H9 (cell line): ENCODE data around the gene FOXF1. TPM values are rescaled to one million over a fixed set of nuclear protein-coding genes. Genes with fewer than 3 reads are reported as not detected.
A peak's percentile ranks its signal among the peaks of the same experiment; 100 is the strongest.

Experiments used
- DNase-seq: peaks from one replicate; pipeline ENCODE4 v3.0.0-alpha.2; 2017
- H2AFZ ChIP-seq: one replicate; pipeline ENCODE4 v1.6.1; 2013; ENCODE audit warnings: mild to moderate bottlenecking, low read length, control low read depth, moderate library complexity
- H2AK5ac ChIP-seq: 2 replicates; pipeline ENCODE4 v1.6.1; 2013; ENCODE audit warnings: low read length, control low read depth, mixed read lengths; ENCODE audit not compliant: insufficient read length
- H2BK120ac ChIP-seq: one replicate; pipeline ENCODE4 v1.6.1; 2013; ENCODE audit warnings: low read depth, mild to moderate bottlenecking, low read length, control low read depth, inconsistent platforms; ENCODE audit not compliant: poor library complexity, severe bottlenecking
- H2BK12ac ChIP-seq: 2 replicates; pipeline ENCODE4 v1.6.1; 2013; ENCODE audit warnings: low read length, control low read depth, mixed read lengths, low read depth; ENCODE audit not compliant: insufficient read length
- H2BK15ac ChIP-seq: 2 replicates; pipeline ENCODE4 v1.6.1; 2013; ENCODE audit warnings: low read depth, low read length, control low read depth
- H2BK20ac ChIP-seq: one replicate; pipeline ENCODE4 v1.6.1; 2013; ENCODE audit warnings: low read depth, mild to moderate bottlenecking, low read length, control low read depth, inconsistent platforms; ENCODE audit not compliant: poor library complexity, severe bottlenecking
- H2BK5ac ChIP-seq: 2 replicates; pipeline ENCODE4 v1.6.1; 2013; ENCODE audit warnings: low read length, control low read depth, mixed read lengths; ENCODE audit not compliant: insufficient read length
- H3K14ac ChIP-seq: 2 replicates; pipeline ENCODE4 v1.6.1; 2013; ENCODE audit warnings: low read length, control low read depth; ENCODE audit not compliant: insufficient read depth
- H3K18ac ChIP-seq: 2 replicates; pipeline ENCODE4 v1.6.1; 2013; ENCODE audit warnings: low read depth, mild to moderate bottlenecking, mixed read lengths, low read length, control low read depth; ENCODE audit not compliant: insufficient read length
- H3K23ac ChIP-seq: 2 replicates; pipeline ENCODE4 v1.6.1; 2013; ENCODE audit warnings: low read length, control low read depth, mixed read lengths, low read depth; ENCODE audit not compliant: insufficient read length
- H3K23me2 ChIP-seq: 2 replicates; pipeline ENCODE4 v1.6.1; 2013; ENCODE audit warnings: low read depth, mild to moderate bottlenecking, mixed read lengths, low read length, control low read depth; ENCODE audit not compliant: insufficient read length, poor library complexity, severe bottlenecking
- H3K27ac ChIP-seq: 2 replicates; pipeline ENCODE4 v1.5.1; 2013; ENCODE audit warnings: low read length, control low read depth, mixed read lengths, low read depth; ENCODE audit not compliant: insufficient read length
- H3K27me3 ChIP-seq: 2 replicates; pipeline ENCODE4 v1.6.1; 2013; ENCODE audit warnings: low read length, control low read depth, inconsistent platforms; ENCODE audit not compliant: insufficient read depth
- H3K4ac ChIP-seq: 2 replicates; pipeline ENCODE4 v1.6.1; 2013; ENCODE audit warnings: low read depth, mild to moderate bottlenecking, control low read depth, inconsistent platforms, low read length, moderate library complexity
- H3K4me1 ChIP-seq: 2 replicates; pipeline ENCODE4 v1.6.1; 2013; ENCODE audit warnings: low read length, control low read depth, inconsistent platforms; ENCODE audit not compliant: insufficient read depth
- H3K4me2 ChIP-seq: 2 replicates; pipeline ENCODE4 v1.6.1; 2013; ENCODE audit warnings: low read length, control low read depth, mixed read lengths; ENCODE audit not compliant: insufficient read length, insufficient read depth
- H3K56ac ChIP-seq: 2 replicates; pipeline ENCODE4 v1.6.1; 2013; ENCODE audit warnings: low read depth, mild to moderate bottlenecking, mixed read lengths, low read length, control low read depth; ENCODE audit not compliant: insufficient read length
- H3K79me1 ChIP-seq: 2 replicates; pipeline ENCODE4 v1.6.1; 2013; ENCODE audit warnings: low read depth, mild to moderate bottlenecking, moderate library complexity, low read length, control low read depth, inconsistent platforms; ENCODE audit not compliant: insufficient read depth, poor library complexity, severe bottlenecking
- H3K79me2 ChIP-seq: 2 replicates; pipeline ENCODE4 v1.6.1; 2013; ENCODE audit warnings: low read length, control low read depth, inconsistent platforms; ENCODE audit not compliant: insufficient read depth
- H3K9ac ChIP-seq: 2 replicates; pipeline ENCODE4 v1.6.1; 2013; ENCODE audit warnings: low read length, control low read depth, mixed read lengths; ENCODE audit not compliant: insufficient read length; ENCODE audit errors: extremely low read depth
- H3K9me3 ChIP-seq: one replicate; pipeline ENCODE4 v1.6.1; 2013; ENCODE audit warnings: low read depth, low read length, inconsistent platforms; ENCODE audit not compliant: control insufficient read depth
- H3T11ph ChIP-seq: one replicate; pipeline ENCODE4 v1.6.1; 2013; ENCODE audit warnings: mild to moderate bottlenecking, low read length, control low read depth, inconsistent platforms
- H4K20me1 ChIP-seq: one replicate; pipeline ENCODE4 v1.6.1; 2013; ENCODE audit not compliant: control insufficient read depth, insufficient read length, insufficient read depth
- H4K5ac ChIP-seq: 2 replicates; pipeline ENCODE4 v1.6.1; 2013; ENCODE audit warnings: low read depth, mild to moderate bottlenecking, mixed read lengths, low read length, control low read depth; ENCODE audit not compliant: insufficient read length
- H4K8ac ChIP-seq: replicated peaks from 2 replicates; pipeline ENCODE4 v1.6.1; 2013; ENCODE audit warnings: low read length, control low read depth, mixed read lengths, low read depth; ENCODE audit not compliant: insufficient read length
- H4K91ac ChIP-seq: 2 replicates; pipeline ENCODE4 v1.6.1; 2013; ENCODE audit warnings: low read depth, mild to moderate bottlenecking, moderate library complexity, mixed read lengths, low read length, control low read depth; ENCODE audit not compliant: insufficient read length
- H3K27ac Mint-ChIP-seq, 3 experiments: 2 replicates in 2 of 3; 3 replicates in 1 of 3; pipeline ENCODE4 v1.8.0; 2020 to 2021; ENCODE audit warnings: mixed read lengths in 3 of 3, mild to moderate bottlenecking in 1 of 3, moderate library complexity in 1 of 3
- H3K27me3 Mint-ChIP-seq: 2 replicates; pipeline ENCODE4 v1.8.0; 2021; ENCODE audit warnings: low read depth, mild to moderate bottlenecking, moderate library complexity, mixed read lengths
- H3K36me3 Mint-ChIP-seq, 3 experiments: 2 replicates in 2 of 3; 3 replicates in 1 of 3; pipeline ENCODE4 v1.8.0; 2020 to 2021; ENCODE audit warnings: low read depth in 3 of 3, mixed read lengths in 3 of 3; ENCODE audit not compliant: insufficient read depth in 1 of 3
- H3K4me1 Mint-ChIP-seq, 2 experiments: 2 replicates each; pipeline ENCODE4 v1.8.0; 2020; ENCODE audit warnings: mixed read lengths in 2 of 2
- H3K4me3 Mint-ChIP-seq, 2 experiments: 2 replicates in 1 of 2; 3 replicates in 1 of 2; pipeline ENCODE4 v1.8.0; 2020 to 2021; ENCODE audit warnings: mild to moderate bottlenecking in 2 of 2, mixed read lengths in 2 of 2, moderate library complexity in 1 of 2
- H3K9me3 Mint-ChIP-seq, 2 experiments: 2 replicates in 1 of 2; 3 replicates in 1 of 2; pipeline ENCODE4 v1.8.0; 2020; ENCODE audit warnings: mild to moderate bottlenecking in 2 of 2, mixed read lengths in 2 of 2, moderate library complexity in 1 of 2
- WGBS: extraction: QIAGEN DNeasy Blood & Tissue Kit; methylation state at CpG from one replicate; pipeline ENCODE4 v1.1.7; 2013; ENCODE audit warnings: missing lambda C conversion rate, low lambda C conversion rate, mixed read lengths; ENCODE audit not compliant: insufficient read length; ENCODE audit errors: extremely low coverage; 5-methylcytosine and 5-hydroxymethylcytosine counted together
- total RNA-seq: library from RNA; stranded (reverse); gene quantifications from 2 replicates; pipeline ENCODE4 v1.2.1, GENCODE V29; 2021
- TF ChIP-seq, protein P1 (sequence below): fragments of 200-600 bp; sonication (generic); conservative IDR thresholded peaks from 3 replicates; pipeline ENCODE4 v1.8.0; 2021; ENCODE audit warnings: antibody characterized with exemption, mild to moderate bottlenecking

Gene FOXF1
- total RNA-seq, 1 experiment from 2014 or later: not detected

DNA sequence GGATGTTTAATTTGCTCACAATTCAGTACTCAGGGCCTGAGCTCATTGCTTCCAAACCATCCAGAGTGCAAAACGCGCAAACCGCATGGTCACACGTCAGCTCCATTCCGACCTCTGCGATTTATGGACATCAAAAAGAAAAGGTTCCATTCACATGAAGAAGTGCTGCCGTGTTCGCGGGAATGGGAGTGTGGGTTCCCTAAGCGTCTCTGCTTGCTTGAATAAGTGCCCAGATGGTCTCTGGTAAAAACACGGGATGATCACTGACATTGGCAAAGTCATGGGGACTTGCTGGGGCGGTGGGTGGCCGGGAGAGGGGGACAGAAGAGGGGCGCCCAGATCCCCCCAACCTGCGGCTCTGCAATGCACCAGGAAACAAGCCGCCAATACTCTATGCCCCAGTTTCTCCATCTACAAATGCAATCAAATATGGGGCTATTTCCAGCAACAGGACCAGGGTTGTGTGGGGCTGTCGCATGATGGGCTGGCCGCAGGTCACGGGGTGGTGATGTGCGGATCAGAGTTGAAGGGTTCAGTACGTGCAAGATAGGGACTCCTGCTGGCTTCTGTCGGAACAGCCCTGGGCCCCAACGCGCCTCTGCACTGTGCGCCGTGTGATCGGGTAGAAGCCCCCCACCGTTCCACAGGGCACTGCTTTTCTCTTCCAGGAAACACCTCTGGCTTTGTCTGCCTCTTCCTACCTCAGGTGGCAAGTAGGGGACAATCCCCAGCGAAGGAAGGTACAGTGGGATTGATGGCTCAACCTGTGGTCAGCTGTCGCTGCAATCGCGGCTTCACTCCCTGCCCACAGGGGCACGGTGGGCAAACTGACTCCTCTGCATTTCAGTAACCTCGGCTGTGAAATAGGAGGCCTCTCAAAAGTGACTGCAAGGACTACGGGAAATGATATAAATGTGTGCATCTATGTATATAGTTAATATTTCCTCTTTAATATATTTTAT lies 11.2 kb downstream of the FOXF1 start:
- DNase-seq: no peak

More for the DNA sequence above, 11.2 kb downstream of the FOXF1 start:
- Histone ChIP-seq H4K8ac (no peak overlapping the region), H2BK15ac (no peak overlapping the region), H4K20me1 (no peaks in the 10 kb centered on the region), H2BK20ac (no peak overlapping the region), H3T11ph (no peak overlapping the region), H2BK5ac (no peak overlapping the region), H2BK12ac (no peak overlapping the region), H3K4me2 (no peak overlapping the region), H2AK5ac (no peak overlapping the region), H3K9me3 (no peaks in the 10 kb centered on the region), H3K9ac (no peak overlapping the region), H3K79me2 (no peaks in the 10 kb centered on the region), H4K91ac (no peak overlapping the region), H3K4ac (no peak overlapping the region), H3K14ac (no peak overlapping the region), H3K56ac (no peak overlapping the region), H3K27ac (no peak overlapping the region), H3K23me2 (no peaks in the 10 kb centered on the region), H2AFZ (no peak overlapping the region), H4K5ac (no peak overlapping the region), H3K79me1 (no peaks in the 10 kb centered on the region), H2BK120ac (no peak overlapping the region), H3K23ac (no peak overlapping the region), H3K4me1 (no peaks in the 10 kb centered on the region), H3K18ac (no peak overlapping the region), H3K27me3 (peaks cover 20% of the 10 kb centered on the region)
- Mint-ChIP-seq H3K27ac (no peak overlapping the region), H3K4me1 (peaks cover 4 to 6% of the 10 kb centered on the region in 2 experiments; a peak in 3 of 4 replicates), H3K9me3 (peaks cover 0 to 3% of the 10 kb centered on the region in 2 experiments; a peak in 1 of 5 replicates), H3K4me3 (no peak overlapping the region; a peak in 1 of 5 replicates), H3K27me3 (peaks cover 65% of the 10 kb centered on the region), H3K36me3 (no peaks in the 10 kb centered on the region)
- no CpG with 5 or more reads among the region's 35 CpGs for WGBS
- TF ChIP-seq, protein P1, sequence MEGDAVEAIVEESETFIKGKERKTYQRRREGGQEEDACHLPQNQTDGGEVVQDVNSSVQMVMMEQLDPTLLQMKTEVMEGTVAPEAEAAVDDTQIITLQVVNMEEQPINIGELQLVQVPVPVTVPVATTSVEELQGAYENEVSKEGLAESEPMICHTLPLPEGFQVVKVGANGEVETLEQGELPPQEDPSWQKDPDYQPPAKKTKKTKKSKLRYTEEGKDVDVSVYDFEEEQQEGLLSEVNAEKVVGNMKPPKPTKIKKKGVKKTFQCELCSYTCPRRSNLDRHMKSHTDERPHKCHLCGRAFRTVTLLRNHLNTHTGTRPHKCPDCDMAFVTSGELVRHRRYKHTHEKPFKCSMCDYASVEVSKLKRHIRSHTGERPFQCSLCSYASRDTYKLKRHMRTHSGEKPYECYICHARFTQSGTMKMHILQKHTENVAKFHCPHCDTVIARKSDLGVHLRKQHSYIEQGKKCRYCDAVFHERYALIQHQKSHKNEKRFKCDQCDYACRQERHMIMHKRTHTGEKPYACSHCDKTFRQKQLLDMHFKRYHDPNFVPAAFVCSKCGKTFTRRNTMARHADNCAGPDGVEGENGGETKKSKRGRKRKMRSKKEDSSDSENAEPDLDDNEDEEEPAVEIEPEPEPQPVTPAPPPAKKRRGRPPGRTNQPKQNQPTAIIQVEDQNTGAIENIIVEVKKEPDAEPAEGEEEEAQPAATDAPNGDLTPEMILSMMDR: peak; percentile 36
